Measurements from ENCODE around the gene RMRP.
"Not testable (repeated sequence)": the region's sequence is repeated elsewhere in the genome, so short reads cannot be mapped to it uniquely, and the experiment has no call there.

RMRP gene

GRCh38 chr9:35640431-35640830 lies 17.4 kb downstream of the RMRP start:
- not testable (repeated sequence) for DNase-seq

GRCh38 chr9:35639631-35640030 lies 18.2 kb downstream of the RMRP start:
- no peak for DNase-seq

GRCh38 chr9:35639225-35639624 lies 18.6 kb downstream of the RMRP start:
- not testable (repeated sequence) for DNase-seq

- DNase-seq, result not testable (repeated sequence)
Observed at GRCh38 chr9:35638751-35639150, 19.1 kb downstream of the RMRP start.

GRCh38 chr9:35637427-35637955 lies 20.3 kb downstream of the RMRP start:
- not testable (repeated sequence) for DNase-seq

- not testable (repeated sequence) for DNase-seq
Observed at GRCh38 chr9:35636877-35637246, 21.0 kb downstream of the RMRP start.

- DNase-seq, result no peak
Observed at GRCh38 chr9:35636135-35636876, 21.5 kb downstream of the RMRP start.

- DNase-seq, result no peak
Observed at GRCh38 chr9:35635730-35636129, 22.1 kb downstream of the RMRP start.

GRCh38 chr9:35629597-35629996 lies 28.2 kb downstream of the RMRP start:
- no peak for DNase-seq

GRCh38 chr9:35628389-35628991 lies 29.3 kb downstream of the RMRP start:
- no peak for DNase-seq

GRCh38 chr9:35627575-35627974 lies 30.2 kb downstream of the RMRP start:
- no peak for DNase-seq

- DNase-seq, result no peak
Observed at GRCh38 chr9:35619800-35620158, 38.0 kb downstream of the RMRP start.

GRCh38 chr9:35618854-35619799 lies 38.7 kb downstream of the RMRP start:
- no peak for DNase-seq

GRCh38 chr9:35618325-35618727 lies 39.5 kb downstream of the RMRP start, which contains the start of gene CD72:
TSS of gene CD72 (minus strand) at chr9:35618413. CDS start at chr9:35618303, 110 bp downstream.
- DNase-seq, result no peak

GRCh38 chr9:35617548-35617947 lies 40.3 kb downstream of the RMRP start:
- DNase-seq, result no peak

GRCh38 chr9:35616681-35617459 lies 40.9 kb downstream of the RMRP start:
- DNase-seq, result no peak

GRCh38 chr9:35615981-35616680 lies 41.7 kb downstream of the RMRP start:
- no peak for DNase-seq

GRCh38 chr9:35612843-35613242 lies 45.0 kb downstream of the RMRP start:
- no peak for DNase-seq

- not testable (repeated sequence) for DNase-seq
Observed at GRCh38 chr9:35612066-35612465, 45.8 kb downstream of the RMRP start.

- no peak for DNase-seq
Observed at GRCh38 chr9:35611230-35611797, 46.5 kb downstream of the RMRP start.

- no peak for DNase-seq
Observed at GRCh38 chr9:35609820-35610163, 48.0 kb downstream of the RMRP start.

All from 8988T (cell line).